HG03108 (cell line): ENCODE data around the gene MMP1.

Experiments used
- ATAC-seq: cut with Tn5 transposase; IDR thresholded peaks from one replicate; pipeline ENCODE4 v1.9.1; 2021; ENCODE audit warnings: moderate library complexity; ENCODE audit not compliant: unreplicated experiment

MMP1 gene

DNA sequence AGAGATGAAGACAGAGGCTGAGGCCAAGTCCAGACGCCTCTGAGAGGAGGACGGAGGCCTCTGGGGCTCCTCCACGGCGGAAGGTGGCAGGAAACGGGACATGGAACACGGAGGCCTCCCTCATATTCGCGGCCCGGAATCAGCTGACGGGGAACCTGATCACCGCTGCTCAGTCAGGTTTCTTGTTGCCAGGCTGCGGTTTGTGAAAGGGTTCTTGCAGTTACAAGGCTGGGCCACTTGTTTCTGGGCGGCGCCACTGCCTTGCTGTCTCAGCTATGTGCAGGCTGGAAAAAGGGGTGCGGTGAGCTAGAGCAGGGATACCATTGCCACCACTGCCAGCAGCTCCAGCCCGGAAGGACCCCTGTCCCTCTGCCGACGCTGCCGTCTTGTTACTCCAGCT is 10.0 kb upstream of the MMP1 start:
- no peak for ATAC-seq

DNA sequence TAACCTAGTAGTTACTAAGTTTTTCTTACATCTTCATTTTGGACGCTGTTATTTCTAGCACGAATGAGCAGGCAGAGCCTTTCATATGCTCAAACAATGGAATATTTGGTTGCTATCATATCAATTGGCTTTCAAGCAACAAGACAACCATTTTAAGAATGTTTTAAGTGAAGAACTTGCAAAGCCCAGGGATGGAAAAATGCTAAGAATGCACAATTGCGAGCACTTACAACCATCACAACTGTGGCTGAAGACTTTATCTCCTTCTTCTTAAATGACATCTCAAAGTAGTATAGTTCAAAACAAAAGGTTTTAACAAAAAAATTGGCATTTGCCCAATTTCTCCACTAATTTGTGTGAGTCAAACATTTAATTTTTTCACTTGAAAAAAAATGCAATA is 8.3 kb upstream of the MMP1 start:
- ATAC-seq = no peak

DNA sequence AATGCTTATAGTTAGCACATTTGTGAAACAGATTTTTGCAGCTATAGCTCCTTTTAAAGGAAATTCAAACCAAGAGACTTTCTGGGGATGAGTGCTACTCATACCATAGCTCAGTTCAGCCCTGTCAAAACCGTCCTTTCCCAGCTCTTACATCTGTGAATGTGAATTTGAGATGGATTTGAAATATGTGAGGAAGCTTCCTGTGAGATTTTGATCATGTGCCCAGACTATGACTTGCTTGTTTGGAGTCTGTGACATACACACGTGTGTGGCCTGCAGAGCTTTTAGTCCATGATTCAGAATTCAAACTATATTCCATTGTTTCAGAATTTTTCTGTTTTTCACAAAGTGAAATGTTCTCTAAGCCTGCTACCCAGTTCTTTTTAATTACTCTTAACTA is 4.4 kb upstream of the MMP1 start:
- ATAC-seq = no peak

DNA sequence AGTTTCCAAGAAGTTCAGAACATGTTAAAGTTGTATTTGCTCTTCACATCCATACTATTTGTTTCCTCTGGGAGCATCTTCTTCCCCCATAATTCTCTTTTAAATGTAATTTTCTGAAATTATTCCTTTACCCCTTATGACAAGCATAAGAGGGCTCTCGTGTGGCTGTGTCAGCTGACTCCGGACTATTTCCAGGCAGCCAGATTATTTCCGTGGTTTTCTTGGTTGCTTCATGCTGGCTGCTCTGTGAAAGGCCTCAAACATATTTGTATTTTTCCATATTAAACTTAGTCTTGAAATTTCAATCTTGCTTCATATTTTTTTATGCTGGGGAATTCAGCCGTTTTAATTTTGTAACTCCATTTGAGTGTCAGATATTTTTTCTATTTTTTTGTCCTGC is 2.8 kb upstream of the MMP1 start:
- ATAC-seq = no peak

DNA sequence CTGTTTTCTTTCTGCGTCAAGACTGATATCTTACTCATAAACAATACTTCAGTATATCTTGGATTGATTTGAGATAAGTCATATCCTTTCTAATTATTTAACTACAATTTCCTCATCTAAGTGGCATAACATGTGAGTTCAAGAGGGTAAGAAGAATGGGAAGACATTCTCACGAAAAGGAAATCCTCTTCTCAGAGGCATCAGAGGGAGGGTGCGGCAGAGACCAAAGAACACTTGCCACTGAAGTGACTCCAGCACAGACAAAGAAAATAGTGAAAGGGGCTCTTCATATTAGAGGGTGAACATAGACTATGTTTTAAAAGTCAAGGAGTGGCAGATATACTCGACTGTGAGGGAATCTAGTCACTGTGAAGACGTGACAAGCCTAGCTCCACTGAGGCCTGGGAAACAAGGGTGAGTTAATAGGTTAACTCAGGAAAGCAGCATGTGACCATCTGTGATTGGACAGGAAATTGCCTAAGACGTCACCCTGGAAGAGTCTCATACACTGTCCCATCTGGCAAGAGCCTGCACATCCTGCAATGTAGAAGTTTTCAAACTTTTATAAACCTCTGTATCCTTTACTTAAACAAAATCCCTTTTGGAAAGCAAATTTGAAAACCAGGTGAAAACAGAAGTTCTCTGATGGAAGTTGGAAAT is 1.9 kb upstream of the MMP1 start:
- ATAC-seq = no peak

DNA sequence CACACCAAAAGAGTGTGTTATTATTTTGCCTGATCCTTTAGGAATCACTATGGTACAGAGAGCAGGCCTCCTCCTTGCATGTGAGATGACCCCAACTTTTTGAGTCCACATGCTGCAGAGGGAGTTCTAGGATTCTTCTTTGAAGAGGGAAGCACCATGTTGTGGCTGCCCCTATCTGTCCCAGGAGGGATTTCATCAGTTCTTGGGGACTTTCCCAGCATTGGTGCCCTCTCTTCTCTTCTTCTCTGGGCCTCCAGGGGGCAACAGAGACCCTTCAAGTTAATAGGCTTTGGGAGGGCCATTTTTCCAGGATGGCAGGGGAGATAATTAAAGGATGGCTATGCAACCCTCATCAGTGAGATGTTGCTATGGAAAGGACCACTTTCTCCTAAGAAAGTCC is 3.6 kb downstream of the MMP1 start:
- no peak for ATAC-seq

DNA sequence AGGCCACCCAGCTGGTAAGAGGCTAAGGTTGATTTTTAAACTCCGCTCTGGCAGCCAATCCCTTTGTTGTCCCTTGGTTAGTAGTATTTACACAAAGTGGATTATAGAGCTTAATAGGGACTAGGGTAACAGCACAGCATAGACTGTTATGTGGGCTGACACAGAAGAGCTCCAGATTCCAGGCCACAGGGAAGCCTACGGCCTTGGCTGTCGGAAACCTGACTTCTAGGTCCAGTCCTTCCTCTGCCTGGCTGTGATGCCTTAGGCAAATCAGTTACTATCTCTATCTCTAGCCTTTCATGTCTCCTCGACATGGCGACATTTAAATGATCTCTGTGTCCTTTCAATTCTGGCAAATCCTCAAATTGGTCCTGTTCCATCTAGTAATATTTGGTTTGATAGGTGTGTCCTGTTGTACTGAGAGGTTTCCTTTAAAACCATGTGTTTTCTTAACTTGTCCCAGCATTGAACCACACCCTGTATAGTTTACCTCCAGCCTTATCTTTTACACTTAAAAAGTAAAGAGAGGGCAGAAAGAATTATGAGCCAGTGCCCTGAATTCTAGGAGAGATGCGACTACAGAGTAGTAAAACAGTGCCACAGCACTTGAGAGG is 4.2 kb downstream of the MMP1 start:
- no peak for ATAC-seq

DNA sequence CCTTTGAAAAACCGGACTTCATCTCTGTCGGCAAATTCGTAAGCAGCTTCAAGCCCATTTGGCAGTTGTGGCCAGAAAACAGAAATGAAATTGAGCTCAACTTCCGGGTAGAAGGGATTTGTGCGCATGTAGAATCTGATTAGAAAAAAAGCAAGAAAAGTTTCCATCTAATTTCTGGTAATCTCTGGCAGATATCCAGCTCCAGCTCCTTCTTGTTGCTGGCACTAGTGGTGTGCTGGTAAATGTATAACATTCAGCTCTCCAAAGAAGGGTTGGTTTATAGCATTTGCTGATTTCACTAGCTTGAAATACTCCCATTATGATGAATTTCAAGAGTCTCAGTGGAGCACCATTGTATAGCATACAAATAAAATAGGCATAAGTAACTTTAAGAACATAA is 5.4 kb downstream of the MMP1 start:
- ATAC-seq = no peak

DNA sequence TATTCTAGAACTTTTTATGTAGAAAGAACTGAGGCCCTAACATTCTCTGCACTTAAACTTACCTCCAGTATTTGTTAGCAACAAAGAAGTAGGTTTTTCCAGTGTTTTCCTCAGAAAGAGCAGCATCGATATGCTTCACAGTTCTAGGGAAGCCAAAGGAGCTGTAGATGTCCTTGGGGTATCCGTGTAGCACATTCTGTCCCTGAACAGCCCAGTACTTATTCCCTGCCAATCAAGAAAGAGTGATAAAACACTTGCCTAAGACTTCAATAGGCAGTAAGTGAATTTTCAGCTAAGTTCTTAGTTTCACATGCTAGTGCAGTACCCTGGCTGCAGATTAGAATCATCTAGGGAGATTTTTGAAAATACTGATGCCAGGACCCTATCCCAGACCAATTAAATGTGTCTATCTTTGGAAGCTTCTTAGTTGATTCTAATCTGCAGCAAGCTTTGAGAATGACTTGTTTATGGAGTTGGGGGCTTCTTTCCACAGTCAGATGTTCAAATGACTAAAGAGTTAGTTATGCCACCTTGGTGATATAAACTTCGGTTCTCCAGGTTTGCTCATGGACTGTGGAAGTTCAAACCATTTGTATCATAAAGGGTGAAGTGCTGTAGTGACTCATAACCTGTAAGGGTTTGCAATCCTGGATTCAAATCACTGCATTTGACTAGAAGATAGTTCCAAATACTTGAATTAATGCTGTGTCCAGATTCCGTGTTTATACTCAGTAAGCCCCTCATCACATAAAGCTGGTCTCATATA is 6.5 kb downstream of the MMP1 start:
- ATAC-seq = no peak

DNA sequence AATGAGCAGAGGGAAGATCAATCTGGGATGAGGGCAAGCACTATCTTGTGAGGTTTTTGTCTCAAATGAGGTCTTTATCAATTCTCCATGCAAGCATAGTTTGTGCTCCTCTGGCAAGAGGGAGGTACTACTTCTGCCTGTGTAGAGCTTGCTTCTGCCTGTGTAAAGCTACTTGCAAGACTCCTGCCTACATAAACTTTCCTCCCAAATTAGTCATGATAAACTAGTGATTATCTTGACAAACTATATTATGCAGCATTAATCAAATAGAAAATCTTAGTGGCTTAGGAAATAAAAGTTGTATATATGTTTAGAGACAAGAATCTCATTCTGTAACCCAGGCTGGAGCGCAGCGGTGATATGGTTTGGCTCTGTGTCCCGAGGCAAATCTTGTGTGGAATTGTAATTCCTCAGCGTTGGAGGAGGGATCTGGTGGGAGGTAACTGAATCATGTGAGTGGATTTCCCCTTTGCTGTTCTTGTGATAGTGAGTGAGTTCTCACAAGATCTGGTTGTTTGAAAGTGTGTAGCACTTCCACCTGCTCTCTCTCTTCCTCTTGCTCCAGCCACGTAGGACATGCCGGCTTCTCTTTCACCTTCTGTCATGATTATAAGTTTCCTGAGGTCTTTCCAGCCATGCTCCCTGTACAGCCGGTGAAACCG is 9.5 kb downstream of the MMP1 start:
- no peak for ATAC-seq

DNA sequence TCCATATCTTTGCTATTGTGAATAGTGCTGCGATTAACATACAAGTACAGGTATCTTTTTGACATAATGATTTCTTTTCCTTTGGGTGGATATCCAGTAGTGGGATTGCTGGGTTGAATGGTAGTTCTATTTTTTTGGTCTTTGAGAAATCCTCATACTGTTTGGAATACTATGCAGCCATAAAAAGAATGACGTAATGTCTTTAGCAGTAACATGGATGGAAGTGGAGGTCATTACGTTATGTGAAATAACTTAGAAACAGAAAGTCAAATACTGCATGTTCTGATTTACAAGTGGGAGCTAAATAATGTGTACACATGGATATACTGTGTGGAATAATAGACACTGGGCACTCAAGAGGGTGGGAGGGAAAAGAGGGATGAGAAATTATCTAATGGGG is 13.6 kb downstream of the MMP1 start:
- ATAC-seq = no peak

DNA sequence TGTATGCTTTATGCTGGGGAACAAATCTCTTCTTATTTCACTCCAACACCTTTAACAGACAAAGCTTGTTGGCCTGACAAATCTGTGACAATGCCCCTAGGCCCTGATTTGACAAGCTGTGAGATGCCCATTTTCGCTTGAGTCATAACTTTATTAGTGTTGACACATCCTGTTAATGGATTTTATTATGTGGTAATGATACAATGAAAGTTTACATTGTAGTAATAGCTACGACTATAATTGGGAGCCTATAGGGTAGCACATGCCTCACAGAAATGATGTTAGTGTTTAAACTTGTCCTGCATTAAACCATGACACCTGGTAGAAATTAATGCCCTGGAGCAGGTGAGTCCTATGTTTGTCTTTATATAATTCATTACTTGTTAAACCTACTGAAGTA is 14.2 kb downstream of the MMP1 start:
- no peak for ATAC-seq

DNA sequence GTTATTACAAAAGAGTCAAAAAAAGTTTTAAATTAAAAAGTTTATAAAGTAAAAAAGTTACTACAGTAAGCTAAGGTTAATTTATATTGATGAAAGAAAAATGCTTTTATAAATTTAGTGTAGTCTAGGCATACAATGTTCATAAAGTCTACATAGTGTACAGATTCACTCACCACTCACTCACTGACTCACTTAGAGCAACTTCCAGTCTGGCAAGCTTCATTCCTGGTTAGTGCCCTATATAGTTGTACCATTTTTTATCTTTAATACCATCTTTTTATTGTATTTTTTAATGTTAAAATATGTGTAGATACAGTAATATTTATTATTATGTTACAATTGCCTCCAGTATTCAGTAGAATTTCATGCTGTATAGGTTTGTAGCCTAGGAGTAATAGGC is 14.9 kb downstream of the MMP1 start:
- no peak for ATAC-seq

DNA sequence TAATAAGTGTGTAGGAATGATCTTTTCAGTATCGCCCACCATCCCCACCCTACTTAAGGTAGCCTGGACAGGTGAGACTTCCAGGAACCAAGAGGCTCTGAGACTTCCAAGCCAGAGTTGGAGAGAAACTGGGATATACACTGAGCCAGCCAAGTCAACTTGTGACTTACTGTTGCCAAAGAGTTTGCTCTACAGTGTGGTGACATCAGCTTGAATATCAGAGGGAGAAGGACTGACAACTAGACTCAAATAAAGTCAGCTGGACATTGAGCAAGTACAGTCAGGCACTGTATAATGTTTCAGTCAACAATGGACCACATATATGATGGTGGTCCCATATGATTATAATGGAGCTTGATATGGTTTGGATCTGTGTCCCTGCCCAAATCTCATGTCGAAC is 16.3 kb downstream of the MMP1 start:
- no peak for ATAC-seq

DNA sequence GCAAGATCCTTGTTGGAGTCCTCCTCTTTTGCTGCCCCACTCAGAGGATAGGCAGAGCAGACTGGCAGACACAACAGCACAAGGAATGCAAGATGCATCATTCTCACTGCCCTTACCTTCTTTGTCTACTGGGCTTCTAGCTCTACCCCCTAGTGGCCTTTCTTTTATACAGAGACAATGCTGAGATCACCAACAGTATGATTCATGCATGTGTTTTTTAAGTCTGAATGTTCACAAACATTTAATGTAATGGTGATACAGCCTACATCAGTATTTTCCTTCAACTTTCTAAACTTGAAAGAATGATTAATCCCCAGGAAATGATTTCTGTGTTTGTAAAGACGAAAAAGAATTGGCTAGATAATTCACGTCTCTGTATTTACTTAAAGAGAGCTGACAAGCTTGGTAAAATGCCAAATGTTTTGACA is 17.5 kb downstream of the MMP1 start, which contains the start of gene MMP10:
Gene MMP10, minus strand, starts transcription at position 138 of the 428 bp plus-strand sequence. Its CDS starts 37 bp downstream, at position 101.
- ATAC-seq = no peak

DNA sequence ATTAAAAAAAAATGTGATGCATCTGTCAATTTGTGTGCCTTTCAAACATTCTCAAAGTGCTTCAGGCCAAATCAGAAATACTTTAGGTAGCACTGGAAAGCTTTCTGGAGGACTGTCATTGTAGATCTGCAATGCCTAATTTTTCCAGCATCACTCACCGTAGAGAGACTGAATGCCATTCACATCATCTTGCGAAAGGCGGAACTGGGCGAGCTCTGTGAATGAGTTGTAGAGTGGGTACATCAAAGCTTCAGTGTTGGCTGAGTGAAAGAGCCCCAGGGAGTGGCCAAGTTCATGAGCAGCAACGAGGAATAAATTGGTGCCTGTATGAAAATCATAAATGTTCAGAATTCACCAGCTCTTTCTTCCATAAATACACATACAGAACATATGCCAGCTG is 21.5 kb downstream of the MMP1 start:
- ATAC-seq = no peak

DNA sequence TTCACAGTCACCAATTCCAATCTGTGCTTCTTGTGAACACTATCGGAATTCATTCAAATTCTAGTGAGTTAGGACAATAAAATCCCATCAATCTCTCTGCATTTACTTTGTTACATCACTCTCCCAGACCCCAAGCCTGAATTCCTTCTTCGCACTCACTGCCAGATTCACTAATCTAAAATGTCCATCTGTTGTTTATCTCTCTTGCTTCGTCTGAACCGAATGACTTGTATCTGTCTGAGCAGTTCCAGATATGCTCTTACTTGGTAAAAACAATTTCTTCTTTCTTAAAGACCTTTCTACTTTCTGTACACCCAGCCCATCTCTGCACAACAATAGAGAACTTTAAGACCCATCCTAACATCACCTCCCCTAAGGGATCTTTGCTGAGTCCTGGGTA is 24.6 kb downstream of the MMP1 start:
- ATAC-seq = no peak

DNA sequence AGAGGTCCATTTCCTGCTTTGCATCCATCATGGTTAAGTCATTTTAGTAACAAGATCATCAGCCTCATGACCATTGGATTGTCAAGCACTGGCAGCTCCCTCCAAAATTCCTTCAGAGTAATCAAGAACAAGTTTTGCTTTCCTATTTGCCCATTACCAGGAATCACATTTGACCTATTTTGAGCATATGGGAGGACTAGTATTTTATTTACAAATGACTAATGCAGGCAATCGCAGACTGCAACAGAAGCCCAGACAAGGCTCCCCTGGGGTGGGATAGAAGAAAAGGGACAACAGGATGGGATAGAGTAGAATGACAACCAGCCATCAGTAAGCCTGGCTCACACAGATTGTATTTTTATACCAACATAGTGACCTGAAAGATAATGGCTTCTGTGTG is 26.6 kb downstream of the MMP1 start:
- ATAC-seq = no peak

DNA sequence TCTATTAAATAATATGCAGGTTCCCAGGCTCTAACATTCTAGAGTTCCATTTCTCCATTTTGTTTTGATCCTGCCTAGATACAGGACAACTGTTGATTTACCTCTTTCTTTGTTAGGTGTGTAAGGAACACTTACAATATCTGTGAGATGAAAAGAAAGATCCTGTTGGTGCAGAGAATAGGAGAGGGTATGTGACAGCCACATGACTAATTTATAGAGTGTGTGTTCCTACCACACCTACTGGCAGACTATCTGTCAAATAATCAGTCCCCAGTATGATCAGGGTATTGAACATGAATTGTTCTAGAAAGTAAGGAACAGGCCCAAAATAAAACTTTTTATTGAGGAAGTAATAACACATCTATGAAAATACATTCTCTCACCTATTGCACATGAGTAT is 27.8 kb downstream of the MMP1 start:
- no peak for ATAC-seq

DNA sequence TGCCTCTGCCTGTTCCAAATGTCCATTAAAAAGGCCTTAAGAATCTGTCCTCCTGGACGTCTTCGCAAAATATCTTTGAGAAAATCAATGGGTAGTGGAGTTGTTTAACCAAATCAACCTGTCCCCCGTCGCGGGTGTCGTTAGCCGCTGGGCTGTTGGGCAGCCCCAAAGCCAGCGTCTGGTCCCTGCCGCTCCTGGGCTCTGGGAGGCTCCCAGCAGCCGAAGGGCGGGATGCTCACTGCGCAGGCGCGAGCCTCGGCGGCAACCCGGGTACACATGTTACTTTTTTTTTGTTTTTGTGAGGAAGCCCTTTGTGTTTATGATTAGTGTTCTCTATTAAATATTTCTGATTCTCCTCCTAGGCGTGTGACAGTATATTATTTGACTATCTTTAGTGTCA is 30.2 kb downstream of the MMP1 start:
- ATAC-seq = no peak

DNA sequence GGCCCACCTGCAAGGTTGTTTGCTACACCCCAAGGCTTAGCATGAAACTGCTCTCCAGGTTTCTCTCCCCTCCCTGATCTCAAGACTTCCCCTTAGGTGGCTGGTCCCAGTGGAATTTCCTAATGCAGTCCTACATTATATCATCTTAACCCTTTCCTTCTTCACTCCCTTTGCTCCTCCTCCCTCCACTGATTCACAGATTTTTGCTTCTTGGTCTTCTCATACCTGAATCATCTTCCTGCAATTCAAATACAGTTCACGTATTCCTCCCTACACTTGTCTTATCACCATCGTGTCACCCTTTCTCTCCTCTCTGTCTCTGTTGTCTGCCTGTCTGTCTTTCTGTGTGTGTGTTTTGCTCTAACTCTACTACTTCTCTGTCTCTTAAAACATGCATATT is 34.5 kb downstream of the MMP1 start:
- no peak for ATAC-seq

DNA sequence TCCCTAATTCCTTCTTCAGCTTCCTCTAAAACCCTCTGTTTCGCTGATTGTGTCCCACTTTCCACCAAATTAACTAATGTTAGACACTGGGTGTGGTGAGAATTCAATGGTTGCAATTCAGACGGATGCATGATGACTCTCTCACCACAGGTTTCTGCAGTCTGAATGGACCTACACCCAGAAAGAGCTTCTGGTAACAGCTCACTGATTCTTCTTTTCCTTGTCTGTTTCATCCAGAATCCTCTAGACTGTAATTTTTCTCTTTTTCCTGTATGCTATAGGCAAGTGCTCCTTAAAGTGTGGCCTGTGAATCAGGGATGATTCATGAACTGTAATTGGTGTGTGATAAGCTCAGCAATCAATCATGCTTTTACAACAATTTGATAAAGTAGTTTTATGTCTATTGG is 35.6 kb downstream of the MMP1 start:
- ATAC-seq = no peak
